Neuron (in vitro differentiated cells): ENCODE results near the gene GPR142.

Experiments
- H2AFZ ChIP-seq: one replicate; pipeline ENCODE4 v1.6.1; 2013; ENCODE audit warnings: low read depth, mild to moderate bottlenecking, inconsistent platforms, low read length, moderate library complexity
- H3K27me3 ChIP-seq: one replicate; pipeline ENCODE4 v1.6.1; 2013; ENCODE audit warnings: low read length; ENCODE audit not compliant: insufficient read depth
- H3K36me3 ChIP-seq: one replicate; pipeline ENCODE4 v1.6.1; 2013; ENCODE audit warnings: low read length; ENCODE audit not compliant: insufficient read depth
- H3K4me1 ChIP-seq: one replicate; pipeline ENCODE4 v1.6.1; 2013; ENCODE audit warnings: low read length; ENCODE audit not compliant: insufficient read depth
- H3K4me3 ChIP-seq: 2 replicates; pipeline ENCODE4 v1.5.1; 2013; ENCODE audit warnings: mild to moderate bottlenecking, low read length, moderate library complexity
- H3K9me3 ChIP-seq: one replicate; pipeline ENCODE4 v1.6.1; 2013; ENCODE audit warnings: low read length

Gene GPR142

GRCh38 chr17:74336307-74336706, 31.0 kb upstream of the GPR142 start:
- H3K9me3 ChIP-seq: no peaks in the 10 kb centered on the region
- no peak overlapping the region for H2AFZ ChIP-seq
- H3K27me3 ChIP-seq: peaks cover 31% of the 10 kb centered on the region
- H3K4me1 ChIP-seq: no peaks in the 10 kb centered on the region
- no peak overlapping the region for H3K4me3 ChIP-seq
- no peaks in the 10 kb centered on the region for H3K36me3 ChIP-seq

GRCh38 chr17:74337834-74338500, 29.3 kb upstream of the GPR142 start:
- Histone ChIP-seq H2AFZ (no peak overlapping the region), H3K27me3 (peaks cover 19% of the 10 kb centered on the region), H3K4me1 (no peaks in the 10 kb centered on the region), H3K4me3 (no peak overlapping the region), H3K36me3 (no peaks in the 10 kb centered on the region), H3K9me3 (no peaks in the 10 kb centered on the region)

- Histone ChIP-seq H3K4me1 (peaks cover 3% of the 10 kb centered on the region), H2AFZ (no peak overlapping the region), H3K4me3 (no peak overlapping the region), H3K36me3 (no peaks in the 10 kb centered on the region), H3K27me3 (peaks cover 19% of the 10 kb centered on the region), H3K9me3 (no peaks in the 10 kb centered on the region)
These were observed 27.6 kb upstream of the GPR142 start for GRCh38 chr17:74339537-74340195.

GRCh38 chr17:74340470-74341023, 26.8 kb upstream of the GPR142 start:
- Histone ChIP-seq H3K9me3 (no peaks in the 10 kb centered on the region), H3K27me3 (peaks cover 20% of the 10 kb centered on the region), H3K36me3 (no peaks in the 10 kb centered on the region), H2AFZ (no peak overlapping the region), H3K4me3 (no peak overlapping the region), H3K4me1 (peaks cover 3% of the 10 kb centered on the region)

GRCh38 chr17:74342224-74342623, 25.1 kb upstream of the GPR142 start:
- Histone ChIP-seq H3K4me1 (peaks cover 3% of the 10 kb centered on the region), H3K9me3 (no peaks in the 10 kb centered on the region), H3K4me3 (no peak overlapping the region), H2AFZ (no peak overlapping the region), H3K36me3 (no peaks in the 10 kb centered on the region), H3K27me3 (peaks cover 25% of the 10 kb centered on the region)

- Histone ChIP-seq H3K4me1 (peaks cover 3% of the 10 kb centered on the region), H3K4me3 (no peak overlapping the region), H3K9me3 (no peaks in the 10 kb centered on the region), H3K27me3 (peaks cover 17% of the 10 kb centered on the region), H2AFZ (no peak overlapping the region), H3K36me3 (no peaks in the 10 kb centered on the region)
These were observed 24.2 kb upstream of the GPR142 start for GRCh38 chr17:74343121-74343520.

GRCh38 chr17:74343526-74344284, 23.6 kb upstream of the GPR142 start:
- Histone ChIP-seq H3K9me3 (no peaks in the 10 kb centered on the region), H2AFZ (no peak overlapping the region), H3K36me3 (no peaks in the 10 kb centered on the region), H3K4me3 (no peak overlapping the region), H3K4me1 (peaks cover 3% of the 10 kb centered on the region), H3K27me3 (peaks cover 13% of the 10 kb centered on the region)

- Histone ChIP-seq H2AFZ (no peak overlapping the region), H3K4me3 (no peak overlapping the region), H3K9me3 (no peaks in the 10 kb centered on the region), H3K36me3 (no peaks in the 10 kb centered on the region), H3K27me3 (peaks cover 21% of the 10 kb centered on the region), H3K4me1 (peaks cover 3% of the 10 kb centered on the region)
These were observed 22.6 kb upstream of the GPR142 start for GRCh38 chr17:74344658-74345057.

GRCh38 chr17:74345433-74346241, 21.7 kb upstream of the GPR142 start:
- Histone ChIP-seq H3K4me3 (no peak overlapping the region), H3K27me3 (peaks cover 29% of the 10 kb centered on the region), H3K36me3 (no peaks in the 10 kb centered on the region), H3K4me1 (peaks cover 3% of the 10 kb centered on the region), H2AFZ (no peak overlapping the region), H3K9me3 (no peaks in the 10 kb centered on the region)

- no peaks in the 10 kb centered on the region for H3K36me3 ChIP-seq
- H3K4me1 ChIP-seq: peaks cover 3% of the 10 kb centered on the region
- H3K9me3 ChIP-seq: no peaks in the 10 kb centered on the region
- H3K4me3 ChIP-seq: no peak overlapping the region
- peaks cover 47% of the 10 kb centered on the region for H3K27me3 ChIP-seq
- H2AFZ ChIP-seq: no peak overlapping the region
These were observed 19.7 kb upstream of the GPR142 start for GRCh38 chr17:74347646-74348045.

- peaks cover 61% of the 10 kb centered on the region for H3K27me3 ChIP-seq
- no peaks in the 10 kb centered on the region for H3K36me3 ChIP-seq
- H3K4me1 ChIP-seq: peaks cover 3% of the 10 kb centered on the region
- no peaks in the 10 kb centered on the region for H3K9me3 ChIP-seq
- no peak overlapping the region for H2AFZ ChIP-seq
- no peak overlapping the region for H3K4me3 ChIP-seq
These were observed 18.2 kb upstream of the GPR142 start for GRCh38 chr17:74349120-74349519.

- H3K36me3 ChIP-seq: no peaks in the 10 kb centered on the region
- H3K27me3 ChIP-seq: peaks cover 58% of the 10 kb centered on the region
- no peak overlapping the region for H3K4me3 ChIP-seq
- no peaks in the 10 kb centered on the region for H3K4me1 ChIP-seq
- no peaks in the 10 kb centered on the region for H3K9me3 ChIP-seq
- H2AFZ ChIP-seq: no peak overlapping the region
These were observed 16.8 kb upstream of the GPR142 start for GRCh38 chr17:74350486-74350885.
